IMR-90 (cell line): ENCODE results near the gene FAM131B. TPM values are rescaled to one million over a fixed set of nuclear protein-coding genes. Genes with fewer than 3 reads are reported as not detected.

ENCODE experiments used
- ATAC-seq: fragments of 200-7000 bp; cut with Tn5 transposase; 2 replicates; pipeline ENCODE4 v1.9.1; 2020; ENCODE audit warnings: low read depth, mild to moderate bottlenecking, moderate library complexity
- BruUV-seq: library from RNA; stranded (reverse); fragments of 400-500 nt; replicated peaks from 2 replicates; lab custom pipeline; 2021; lab: Mats Ljungman, UMichigan
- CTCF ChIA-PET: fragments of 300-600 bp; formaldehyde crosslinking; extraction: SDS; loops from one replicate; lab custom pipeline; 2021; ENCODE audit warnings: antibody characterized with exemption; lab: Yijun Ruan, JAX
- POLR2A ChIA-PET: fragments of 300-600 bp; sonication (Branson Sonifier 250); formaldehyde crosslinking; loops from one replicate; lab custom pipeline; 2022; ENCODE audit warnings: antibody characterized with exemption; ENCODE audit not compliant: unreplicated experiment; lab: Charles Lee
- DNase-seq: peaks from one replicate; pipeline ENCODE4 v3.0.0; 2013
- H2AFZ ChIP-seq: replicated peaks from 2 replicates; pipeline ENCODE3; 2013; ENCODE audit warnings: low read length, mild to moderate bottlenecking; ENCODE audit not compliant: poor library complexity
- H2AK5ac ChIP-seq: 2 replicates; pipeline ENCODE4 v1.6.1; 2013; ENCODE audit warnings: low read depth, low read length, inconsistent platforms
- H2AK9ac ChIP-seq: replicated peaks from 2 replicates; pipeline ENCODE3; 2013; ENCODE audit warnings: mild to moderate bottlenecking, low read depth, low read length, moderate library complexity; ENCODE audit not compliant: poor library complexity
- H2BK120ac ChIP-seq: 2 replicates; pipeline ENCODE4 v1.6.1; 2013; ENCODE audit warnings: low read depth, low read length, inconsistent platforms
- H2BK15ac ChIP-seq: 3 replicates; pipeline ENCODE4 v1.6.1; 2013; ENCODE audit warnings: low read depth, low read length, inconsistent platforms
- H2BK20ac ChIP-seq: 2 replicates; pipeline ENCODE4 v1.6.1; 2013; ENCODE audit warnings: low read depth, mild to moderate bottlenecking, inconsistent platforms, low read length, moderate library complexity
- H2BK5ac ChIP-seq: 2 replicates; pipeline ENCODE4 v1.6.1; 2013; ENCODE audit warnings: mild to moderate bottlenecking, low read depth, low read length, inconsistent platforms; ENCODE audit not compliant: poor library complexity, severe bottlenecking
- H3K14ac ChIP-seq: replicated peaks from 2 replicates; pipeline ENCODE4 v1.6.1; 2013; ENCODE audit warnings: low read depth, low read length, inconsistent platforms
- H3K18ac ChIP-seq: 2 replicates; pipeline ENCODE4 v1.6.1; 2013; ENCODE audit warnings: low read depth, low read length, control low read depth
- H3K23ac ChIP-seq: 2 replicates; pipeline ENCODE4 v1.6.1; 2013; ENCODE audit warnings: low read depth, low read length, inconsistent platforms
- H3K27ac ChIP-seq: 2 replicates; pipeline ENCODE4 v1.5.1; 2013; ENCODE audit warnings: mild to moderate bottlenecking, control low read depth, low read length; ENCODE audit not compliant: insufficient read depth
- H3K27me3 ChIP-seq: 2 replicates; pipeline ENCODE4 v1.6.1; 2013; ENCODE audit warnings: low read length; ENCODE audit not compliant: control insufficient read depth, insufficient read depth
- H3K36me3 ChIP-seq: 2 replicates; pipeline ENCODE4 v1.6.1; 2013; ENCODE audit warnings: low read length, mixed read lengths; ENCODE audit not compliant: control insufficient read depth, insufficient read depth
- H3K4ac ChIP-seq: 2 replicates; pipeline ENCODE4 v1.6.1; 2013; ENCODE audit warnings: low read depth, low read length, inconsistent platforms
- H3K4me1 ChIP-seq: 2 replicates; pipeline ENCODE4 v1.6.1; 2013; ENCODE audit warnings: low read length, mixed read lengths; ENCODE audit not compliant: control insufficient read depth, insufficient read depth
- H3K4me2 ChIP-seq: 2 replicates; pipeline ENCODE4 v1.6.1; 2013; ENCODE audit warnings: low read depth, mild to moderate bottlenecking, control low read depth, low read length, moderate library complexity
- H3K4me3 ChIP-seq: 2 replicates; pipeline ENCODE4 v1.5.1; 2013; ENCODE audit warnings: low read depth, mild to moderate bottlenecking, control low read depth, low read length, moderate library complexity; ENCODE audit not compliant: insufficient read depth
- H3K56ac ChIP-seq: 2 replicates; pipeline ENCODE4 v1.6.1; 2013; ENCODE audit warnings: low read length, inconsistent platforms; ENCODE audit not compliant: insufficient read depth; ENCODE audit errors: extremely low read depth
- H3K79me1 ChIP-seq, 2 experiments: 2 replicates each; pipeline ENCODE4 v1.6.1; 2013; ENCODE audit warnings: low read length in 2 of 2, inconsistent platforms in 1 of 2, low read depth in 1 of 2
- H3K9ac ChIP-seq: 2 replicates; pipeline ENCODE4 v1.6.1; 2013; ENCODE audit warnings: low read depth, low read length, control low read depth
- H3K9me1 ChIP-seq: 2 replicates; pipeline ENCODE4 v1.6.1; 2013; ENCODE audit warnings: low read length, inconsistent platforms; ENCODE audit not compliant: insufficient read depth
- H3K9me3 ChIP-seq: 2 replicates; pipeline ENCODE4 v1.6.1; 2013; ENCODE audit warnings: low read length; ENCODE audit not compliant: control insufficient read depth, insufficient read depth
- H4K20me1 ChIP-seq: 2 replicates; pipeline ENCODE4 v1.6.1; 2013; ENCODE audit warnings: low read length, inconsistent platforms; ENCODE audit not compliant: insufficient read depth
- H4K5ac ChIP-seq: 2 replicates; pipeline ENCODE4 v1.6.1; 2013; ENCODE audit warnings: mild to moderate bottlenecking, low read depth, low read length, control low read depth
- H4K8ac ChIP-seq, 2 experiments: 2 replicates each; pipeline ENCODE4 v1.6.1; 2013; ENCODE audit warnings: low read depth in 2 of 2, low read length in 2 of 2, control low read depth in 1 of 2, inconsistent platforms in 1 of 2
- H4K91ac ChIP-seq: 2 replicates; pipeline ENCODE4 v1.6.1; 2013; ENCODE audit warnings: low read depth, low read length, inconsistent platforms; ENCODE audit not compliant: insufficient read depth
- CTCF ChIP-seq: conservative IDR thresholded peaks from 2 replicates; pipeline ENCODE4 v1.5.1; 2012; ENCODE audit warnings: mild to moderate bottlenecking, low read depth, low read length, improper control_type of control experiment
- USF2 ChIP-seq: fragments of 150-350 bp; IDR thresholded peaks from 2 replicates; pipeline ENCODE4 v1.6.1; 2017; ENCODE audit warnings: mild to moderate bottlenecking, antibody characterized with exemption, low read length, low read depth
- WGBS, 2 experiments: methylation state at CpG; one replicate each; pipeline versions ENCODE4 v1.1.5 to v1.1.7; 2013; ENCODE audit warnings: missing lambda C conversion rate in 2 of 2; ENCODE audit not compliant: insufficient read length in 1 of 2; ENCODE audit errors: extremely low coverage in 2 of 2; 5-methylcytosine and 5-hydroxymethylcytosine counted together
- dilution Hi-C: fragments of 300-500 bp; cut with HindIII; formaldehyde crosslinking; loops from one replicate; pipeline ENCODE4 v1.14.3; 2018; ENCODE audit warnings: low sequenced_read_pairs; ENCODE audit not compliant: unreplicated experiment
- in situ Hi-C: fragments of 300-500 bp; cut with MboI; formaldehyde crosslinking; loops from 3 replicates; pipeline ENCODE4 v1.14.3; 2019; ENCODE audit warnings: low sequenced_read_pairs, inconsistent platforms, mixed read lengths
- intact Hi-C: fragments of 100-400 bp; cut with micrococcal nuclease; formaldehyde crosslinking; loops from 2 replicates; pipeline ENCODE4 v1.10.0; 2022
- polyA plus RNA-seq, 3 experiments: library from polyadenylated mRNA; depleted of rRNA; stranded (reverse); fragments of >200 nt; gene quantifications; 2 replicates each; pipeline ENCODE4 v1.2.3, GENCODE V29; 2012; ENCODE audit warnings: low replicate concordance in 1 of 3
- total RNA-seq: library from RNA; depleted of rRNA; stranded (reverse); fragments of >200 nt; gene quantifications from 2 replicates; pipeline ENCODE4 v1.2.3, GENCODE V29; 2012

The FAM131B gene
- total and polyA plus RNA-seq, 2 of the 4 experiments (the other 2 are of a cell fraction): 3.4 to 4.3 TPM

- H2BK15ac ChIP-seq: no peak overlapping the region
- ChIA-PET CTCF (no interaction called here), POLR2A (no interaction called here)
- no peak overlapping the region for H3K56ac ChIP-seq
- H3K4ac ChIP-seq: no peak overlapping the region
- no peak overlapping the region for H4K8ac ChIP-seq
- no peak overlapping the region for H2AK9ac ChIP-seq
- H2AFZ ChIP-seq: no peak overlapping the region
- no peak overlapping the region for H2BK20ac ChIP-seq
- no peak for ATAC-seq
- H3K27me3 ChIP-seq: no peaks in the 10 kb centered on the region
- H3K14ac ChIP-seq: no peak overlapping the region
- intact Hi-C loops (no loop called here), dilution Hi-C loops (no loop called here), in situ Hi-C loops (no loop called here)
- peaks cover 43% of the 10 kb centered on the region for H3K9me1 ChIP-seq
- H3K4me2 ChIP-seq: no peak overlapping the region; the same call in 1 of the 2 replicates
- H3K4me1 ChIP-seq: peaks cover 59% of the 10 kb centered on the region
- no peak overlapping the region for H3K23ac ChIP-seq
- no peak overlapping the region for H3K18ac ChIP-seq
- no peak for DNase-seq
- TF ChIP-seq USF2: no peak
- 0 out of 2 replicates have a peak, but pooled peaks have one; percentile 14 for TF ChIP-seq CTCF
- BruUV-seq: no TSS peak
- no peak overlapping the region for H2AK5ac ChIP-seq
- H4K20me1 ChIP-seq: peaks cover 100% of the 10 kb centered on the region
- H3K27ac ChIP-seq: no peak overlapping the region
- H2BK120ac ChIP-seq: no peak overlapping the region
- H3K4me3 ChIP-seq: no peak overlapping the region
- H4K5ac ChIP-seq: no peak overlapping the region
- H3K79me1 ChIP-seq: peaks cover 24 to 80% of the 10 kb centered on the region in 2 experiments; a peak in 3 of 4 replicates
- H3K9me3 ChIP-seq: no peaks in the 10 kb centered on the region
- WGBS, 2 experiments: 96% methylated on average over 5 of the region's 23 CpGs; no CpG with 5 or more reads in 1 of the 2 experiments
- no peak overlapping the region for H2BK5ac ChIP-seq
- no peak overlapping the region for H3K9ac ChIP-seq
- H3K36me3 ChIP-seq: peaks cover 94% of the 10 kb centered on the region
- H4K91ac ChIP-seq: no peak overlapping the region
Observed at GRCh38 chr7:143387156-143387975, 24.9 kb upstream of the FAM131B start.
